H4 (cell line): ENCODE data around the gene TRDMT1. TPM values are rescaled to one million over a fixed set of nuclear protein-coding genes. Genes with fewer than 3 reads are reported as not detected.
A peak's percentile ranks its signal among the peaks of the same experiment; 100 is the strongest.

Experiments
- DNase-seq: peaks from one replicate; pipeline ENCODE4 v3.0.0-alpha.2; 2015; ENCODE audit warnings: low spot score
- total RNA-seq: library from RNA; depleted of rRNA; stranded (reverse); fragments of >200 nt; shearing (Covaris generic); gene quantifications from 2 replicates; pipeline ENCODE4 v1.2.3, GENCODE V29; 2014

The TRDMT1 gene
- total RNA-seq, 1 experiment from 2014 or later, result 6.1 TPM

GRCh38 chr10:17210361-17210760 is 8.9 kb upstream of the TRDMT1 start:
- no peak for DNase-seq

GRCh38 chr10:17209881-17210280 is 8.4 kb upstream of the TRDMT1 start:
- no peak for DNase-seq

- DNase-seq, result no peak
Measured at GRCh38 chr10:17209302-17209701, 7.8 kb upstream of the TRDMT1 start.

GRCh38 chr10:17208476-17208875 is 7.0 kb upstream of the TRDMT1 start:
- DNase-seq, result no peak

GRCh38 chr10:17206210-17206709 is 4.8 kb upstream of the TRDMT1 start:
- DNase-seq, result peak; percentile 33

GRCh38 chr10:17203416-17203815 is 1.9 kb upstream of the TRDMT1 start:
- DNase-seq, result no peak

- DNase-seq, result no peak
Measured at GRCh38 chr10:17202999-17203398, 1.5 kb upstream of the TRDMT1 start.

GRCh38 chr10:17202506-17202905 is 1.0 kb upstream of the TRDMT1 start:
- DNase-seq, result no peak

GRCh38 chr10:17201794-17202116 is 283 bp upstream of the TRDMT1 start:
- DNase-seq, result no peak

GRCh38 chr10:17200001-17200911 is 1.2 kb downstream of the TRDMT1 start:
- no peak for DNase-seq

- DNase-seq, result peak; percentile 27
Measured at GRCh38 chr10:17199351-17199804, 2.1 kb downstream of the TRDMT1 start.

- no peak for DNase-seq
Measured at GRCh38 chr10:17196573-17196972, 4.9 kb downstream of the TRDMT1 start.

- no peak for DNase-seq
Measured at GRCh38 chr10:17196045-17196444, 5.4 kb downstream of the TRDMT1 start.

- DNase-seq, result no peak
Measured at GRCh38 chr10:17195083-17195482, 6.4 kb downstream of the TRDMT1 start.

- no peak for DNase-seq
Measured at GRCh38 chr10:17190602-17191001, 10.9 kb downstream of the TRDMT1 start.

GRCh38 chr10:17188644-17189172 is 12.8 kb downstream of the TRDMT1 start:
- no peak for DNase-seq

GRCh38 chr10:17185873-17186272 is 15.6 kb downstream of the TRDMT1 start:
- DNase-seq, result no peak

GRCh38 chr10:17183110-17183509 is 18.4 kb downstream of the TRDMT1 start:
- no peak for DNase-seq

GRCh38 chr10:17181751-17182150 is 19.7 kb downstream of the TRDMT1 start:
- DNase-seq, result no peak

GRCh38 chr10:17181110-17181509 is 20.4 kb downstream of the TRDMT1 start:
- no peak for DNase-seq

- DNase-seq, result no peak
Measured at GRCh38 chr10:17179002-17179401, 22.5 kb downstream of the TRDMT1 start.

- DNase-seq, result no peak
Measured at GRCh38 chr10:17178006-17178405, 23.5 kb downstream of the TRDMT1 start.

GRCh38 chr10:17177014-17177413 is 24.5 kb downstream of the TRDMT1 start:
- no peak for DNase-seq
